ENCODE results near the gene ETV6.

ETV6 gene

DNA sequence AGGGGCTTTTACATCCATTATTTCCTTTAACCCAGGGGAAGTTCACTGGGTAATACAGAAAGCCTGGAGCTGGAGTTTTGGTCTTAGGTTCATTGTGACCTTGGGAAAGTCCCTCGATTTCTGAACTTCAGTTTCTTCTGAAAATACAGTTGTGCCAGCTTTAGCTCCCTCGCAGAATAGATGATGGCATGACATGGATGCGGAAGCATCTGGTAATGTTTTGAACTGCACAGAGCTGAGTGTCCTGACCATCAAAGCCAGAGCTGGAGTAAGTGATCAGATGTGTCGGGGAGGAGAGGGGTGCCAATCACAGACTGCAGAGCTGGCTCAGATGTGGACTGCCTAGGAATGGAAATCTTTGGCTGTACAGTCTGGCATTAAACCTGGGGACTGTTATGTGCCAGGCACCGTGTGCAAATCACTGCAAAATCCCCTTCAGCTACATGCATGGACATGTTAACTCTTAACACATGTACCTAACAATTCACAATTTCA is 180.9 kb downstream of the ETV6 start:
- H3K4me1 ChIP-seq (ENCODE audit: insufficient read depth, low read length, poor library complexity, severe bottlenecking): peaks cover 7% of the 10 kb centered on the region
- peaks cover 6% of the 10 kb centered on the region for H4K20me1 ChIP-seq (ENCODE audit: insufficient read depth, low read length, poor library complexity, severe bottlenecking)
- H3K27me3 ChIP-seq (ENCODE audit: insufficient read depth, low read length, poor library complexity, severe bottlenecking): no peaks in the 10 kb centered on the region
- H3K4me2 ChIP-seq (ENCODE audit: low read depth, low read length, poor library complexity, severe bottlenecking): no peak overlapping the region
- H2AFZ ChIP-seq (ENCODE audit: low read length): no peak overlapping the region
- no peaks in the 10 kb centered on the region for H3K9me2 ChIP-seq (replicated peaks; ENCODE audit: low read depth, low read length)
- H3K79me2 ChIP-seq (ENCODE audit: insufficient read depth, low read length): peaks cover 83% of the 10 kb centered on the region; the same call in 1 of the 2 replicates
- no peak overlapping the region for H3K4me3 ChIP-seq (ENCODE audit: low read length, poor library complexity, severe bottlenecking)
- peaks cover 67% of the 10 kb centered on the region; the same call in 1 of the 2 replicates for H3K36me3 ChIP-seq (ENCODE audit: insufficient read depth, low read length)
- TF ChIP-seq, protein P1, sequence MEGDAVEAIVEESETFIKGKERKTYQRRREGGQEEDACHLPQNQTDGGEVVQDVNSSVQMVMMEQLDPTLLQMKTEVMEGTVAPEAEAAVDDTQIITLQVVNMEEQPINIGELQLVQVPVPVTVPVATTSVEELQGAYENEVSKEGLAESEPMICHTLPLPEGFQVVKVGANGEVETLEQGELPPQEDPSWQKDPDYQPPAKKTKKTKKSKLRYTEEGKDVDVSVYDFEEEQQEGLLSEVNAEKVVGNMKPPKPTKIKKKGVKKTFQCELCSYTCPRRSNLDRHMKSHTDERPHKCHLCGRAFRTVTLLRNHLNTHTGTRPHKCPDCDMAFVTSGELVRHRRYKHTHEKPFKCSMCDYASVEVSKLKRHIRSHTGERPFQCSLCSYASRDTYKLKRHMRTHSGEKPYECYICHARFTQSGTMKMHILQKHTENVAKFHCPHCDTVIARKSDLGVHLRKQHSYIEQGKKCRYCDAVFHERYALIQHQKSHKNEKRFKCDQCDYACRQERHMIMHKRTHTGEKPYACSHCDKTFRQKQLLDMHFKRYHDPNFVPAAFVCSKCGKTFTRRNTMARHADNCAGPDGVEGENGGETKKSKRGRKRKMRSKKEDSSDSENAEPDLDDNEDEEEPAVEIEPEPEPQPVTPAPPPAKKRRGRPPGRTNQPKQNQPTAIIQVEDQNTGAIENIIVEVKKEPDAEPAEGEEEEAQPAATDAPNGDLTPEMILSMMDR (conservative IDR thresholded peaks at IDR 0.05; ENCODE audit: low read length): no peak
- no peak for TF ChIP-seq EZH2phosphoT487 (IDR thresholded peaks at IDR 0.05; ENCODE audit: borderline replicate concordance)
- no peak overlapping the region for H3K9ac ChIP-seq (ENCODE audit: low read depth, low read length, poor library complexity, severe bottlenecking)
- H3K9me3 ChIP-seq (ENCODE audit: insufficient read depth, low read depth, low read length): no peaks in the 10 kb centered on the region
- H3F3A ChIP-seq (ENCODE audit: low read depth): no peaks in the 10 kb centered on the region

DNA sequence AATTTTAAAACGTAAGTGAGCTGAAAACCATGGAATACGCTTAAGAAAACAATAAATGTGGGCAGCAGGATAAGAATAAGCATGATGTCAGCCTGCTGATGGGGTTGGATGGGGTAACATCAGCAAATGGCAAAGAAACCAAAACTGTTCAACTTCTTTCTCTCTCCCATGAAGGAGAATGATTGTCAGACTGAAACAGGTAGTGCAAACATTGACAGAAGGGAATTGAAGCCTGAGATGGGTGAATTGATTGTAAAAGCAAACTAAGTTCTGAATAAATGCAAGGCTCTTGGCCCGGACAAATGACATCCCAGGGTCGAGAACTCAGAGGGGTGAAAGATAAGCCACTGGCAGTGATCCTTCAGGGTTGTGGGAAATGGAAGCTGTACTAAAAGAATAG is 182.6 kb downstream of the ETV6 start:
- TF ChIP-seq EZH2phosphoT487 (IDR thresholded peaks at IDR 0.05; ENCODE audit: borderline replicate concordance): no peak
- TF ChIP-seq, protein P1 (conservative IDR thresholded peaks at IDR 0.05; ENCODE audit: low read length): no peak
- Histone ChIP-seq H3K9me3 (ENCODE audit: insufficient read depth, low read depth, low read length) (no peaks in the 10 kb centered on the region), H3K27me3 (ENCODE audit: insufficient read depth, low read length, poor library complexity, severe bottlenecking) (no peaks in the 10 kb centered on the region), H3K4me3 (ENCODE audit: low read length, poor library complexity, severe bottlenecking) (no peak overlapping the region), H3F3A (ENCODE audit: low read depth) (no peaks in the 10 kb centered on the region), H3K9ac (ENCODE audit: low read depth, low read length, poor library complexity, severe bottlenecking) (no peak overlapping the region), H4K20me1 (ENCODE audit: insufficient read depth, low read length, poor library complexity, severe bottlenecking) (peaks cover 9% of the 10 kb centered on the region), H3K79me2 (ENCODE audit: insufficient read depth, low read length) (peaks cover 80% of the 10 kb centered on the region; the same call in 1 of the 2 replicates), H3K4me2 (ENCODE audit: low read depth, low read length, poor library complexity, severe bottlenecking) (no peak overlapping the region), H3K9me2 (replicated peaks; ENCODE audit: low read depth, low read length) (no peaks in the 10 kb centered on the region), H3K36me3 (ENCODE audit: insufficient read depth, low read length) (peaks cover 60% of the 10 kb centered on the region; the same call in 1 of the 2 replicates), H3K4me1 (ENCODE audit: insufficient read depth, low read length, poor library complexity, severe bottlenecking) (peaks cover 4% of the 10 kb centered on the region), H2AFZ (ENCODE audit: low read length) (no peak overlapping the region)

- H3K4me2 ChIP-seq (ENCODE audit: low read depth, low read length, poor library complexity, severe bottlenecking): no peak overlapping the region
These were observed 183.9 kb downstream of the ETV6 start for GRCh38 chr12:11833174-11833895.

More at GRCh38 chr12:11833174-11833895, 183.9 kb downstream of the ETV6 start:
- Histone ChIP-seq H3K9me3 (ENCODE audit: insufficient read depth, low read depth, low read length) (no peaks in the 10 kb centered on the region), H3K4me3 (ENCODE audit: low read length, poor library complexity, severe bottlenecking) (no peak overlapping the region), H3K4me1 (ENCODE audit: insufficient read depth, low read length, poor library complexity, severe bottlenecking) (peaks cover 4% of the 10 kb centered on the region), H3K27me3 (ENCODE audit: insufficient read depth, low read length, poor library complexity, severe bottlenecking) (no peaks in the 10 kb centered on the region), H2AFZ (ENCODE audit: low read length) (no peak overlapping the region), H4K20me1 (ENCODE audit: insufficient read depth, low read length, poor library complexity, severe bottlenecking) (peaks cover 9% of the 10 kb centered on the region), H3F3A (ENCODE audit: low read depth) (no peaks in the 10 kb centered on the region), H3K36me3 (ENCODE audit: insufficient read depth, low read length) (peaks cover 59% of the 10 kb centered on the region; the same call in 1 of the 2 replicates), H3K9me2 (replicated peaks; ENCODE audit: low read depth, low read length) (no peaks in the 10 kb centered on the region), H3K9ac (ENCODE audit: low read depth, low read length, poor library complexity, severe bottlenecking) (no peak overlapping the region), H3K79me2 (ENCODE audit: insufficient read depth, low read length) (peaks cover 73% of the 10 kb centered on the region; the same call in 1 of the 2 replicates)
- TF ChIP-seq, protein P1 (conservative IDR thresholded peaks at IDR 0.05; ENCODE audit: low read length): no peak
- no peak for TF ChIP-seq EZH2phosphoT487 (IDR thresholded peaks at IDR 0.05; ENCODE audit: borderline replicate concordance)
